Measurements from ENCODE around the gene SULT1E1.

SULT1E1 gene

GRCh38 chr4:69793732-69794131 lies 66.2 kb downstream of the SULT1E1 start:
- no peak for DNase-seq (ENCODE audit: low read depth, low spot score)
